HepG2 (cell line): ENCODE results near the gene KIRREL2.

Experiments used
- MYC ChIP-seq: sonication (generic); formaldehyde crosslinking; IDR thresholded peaks from 2 replicates; pipeline ENCODE4 v1.9.0; 2021; ENCODE audit warnings: missing genetic modification reagents, borderline replicate concordance
- RAD51 ChIP-seq: fragments of 450-650 bp; IDR thresholded peaks from 2 replicates; pipeline ENCODE4 v1.6.1; 2016; ENCODE audit warnings: borderline replicate concordance
- REST ChIP-seq, 2 experiments: IDR thresholded peaks; 2 replicates each; pipeline ENCODE4 v1.6.1; 2011 to 2012; ENCODE audit warnings: low read length in 2 of 2, borderline replicate concordance in 1 of 2, low read depth in 1 of 2, mild to moderate bottlenecking in 1 of 2, moderate library complexity in 1 of 2

- no peak for TF ChIP-seq RAD51
- TF ChIP-seq MYC (CRISPR knock-in tag): no peak
- no peak for TF ChIP-seq REST (IDR thresholded peaks at IDR 0.05; ENCODE audit: borderline replicate concordance in 1 of 2, low read depth in 1 of 2, low read length in 2 of 2)
These were observed 33.5 kb downstream of the KIRREL2 start for GRCh38 chr19:35890113-35890650.
